ENCODE data around the gene TMEM238. TPM values are rescaled to one million over a fixed set of nuclear protein-coding genes. Genes with fewer than 3 reads are reported as not detected.

Gene TMEM238
- total and polyA plus RNA-seq, 2 donors (not counting 3 experiments of a cell fraction or from before 2014, with no cell fraction given), result 0.18 to 0.35 TPM

DNA sequence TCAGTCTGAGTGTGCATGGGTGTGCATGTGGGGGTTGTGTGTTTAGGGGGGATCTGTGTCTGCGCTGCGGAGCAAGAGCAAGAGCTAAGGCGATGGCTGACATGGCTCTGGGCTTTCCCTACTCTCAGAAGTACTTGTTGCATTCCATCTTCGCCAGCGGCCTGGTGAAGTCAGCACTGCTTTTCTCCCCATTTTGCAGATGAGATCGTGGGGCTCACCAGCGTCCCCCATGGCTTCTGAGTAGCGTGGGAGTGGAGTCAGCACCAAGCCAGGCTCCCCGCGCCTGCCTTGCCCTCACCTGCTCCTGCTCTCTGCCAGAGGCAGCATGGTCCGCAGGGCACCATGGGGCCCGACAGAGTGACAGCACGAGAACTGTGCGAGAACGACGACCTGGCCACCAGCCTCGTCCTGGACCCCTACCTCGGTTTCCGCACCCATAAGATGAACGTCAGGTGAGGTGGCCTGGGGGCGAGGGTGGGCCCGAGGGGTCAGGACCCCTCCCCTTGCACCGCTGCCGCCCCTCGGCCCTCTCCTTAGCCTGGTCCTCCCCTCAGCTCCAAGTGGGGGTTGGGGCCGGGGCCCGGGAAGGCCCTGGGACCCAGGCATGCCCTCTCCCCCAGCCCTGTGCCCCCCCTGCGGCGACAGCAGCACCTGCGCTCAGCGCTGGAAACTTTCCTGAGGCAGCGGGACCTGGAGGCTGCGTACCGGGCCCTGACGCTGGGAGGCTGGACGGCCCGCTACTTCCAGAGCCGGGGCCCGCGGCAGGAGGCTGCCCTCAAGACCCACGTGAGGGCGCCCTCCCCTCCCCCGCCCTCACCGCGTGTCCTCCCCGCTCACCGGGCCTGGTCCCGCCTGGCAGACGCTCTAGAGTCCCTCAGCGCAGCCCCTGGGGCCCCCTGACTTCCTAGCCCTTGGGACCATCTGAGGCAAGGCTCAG is 42.2 kb downstream of the TMEM238 start:
- BruUV-seq (replicated peaks), result no TSS peak
- peaks cover 0 to 7% of the 10 kb centered on the region in 2 experiments for H3K36me3 ChIP-seq (ENCODE audit: control insufficient read depth in 2 of 2, extremely low read depth in 1 of 2, insufficient read depth in 2 of 2, low read length in 2 of 2)
- H3K9me1 ChIP-seq (replicated peaks; ENCODE audit: control insufficient read depth, extremely low read depth, insufficient read depth, low read length), result no peaks in the 10 kb centered on the region
- DNase-seq (ENCODE audit: low read depth, low spot score) (no peak), FAIRE-seq (no peak)
- peaks cover 10% of the 10 kb centered on the region for H3K4me1 ChIP-seq (ENCODE audit: control insufficient read depth, extremely low read depth, insufficient read depth, low read length)
- no peaks in the 10 kb centered on the region for H4K20me1 ChIP-seq (replicated peaks; ENCODE audit: control insufficient read depth, extremely low read depth, insufficient read depth, low read length)
- H3K4me3 ChIP-seq (replicated peaks in 1 of 3; ENCODE audit: insufficient read depth in 1 of 3, low read depth in 1 of 3, low read length in 3 of 3), result no peak overlapping the region
- H3K9me3 ChIP-seq (replicated peaks; ENCODE audit: control insufficient read depth, insufficient read depth, low read length), result no peaks in the 10 kb centered on the region
- peaks cover 0 to under 1% of the 10 kb centered on the region in 2 experiments for H3K27me3 ChIP-seq (ENCODE audit: control insufficient read depth in 2 of 2, insufficient read depth in 2 of 2, low read length in 2 of 2)
- H3K27ac ChIP-seq (ENCODE audit: insufficient read depth, low read depth, low read length), result no peak overlapping the region
- intact Hi-C loops (cut with micrococcal nuclease) (no loop called here), dilution Hi-C loops (cut with MboI; ENCODE audit: extremely low pct_ligation_motif_present, low sequenced_read_pairs) (no loop called here)
- ChIA-PET CTCF (interaction anchor here (1.0 to 1.4 kb wide), 2 partner anchors 41 kb away, joined by 3 to 6 read pairs; no protein-coding TSS in a partner anchor), POLR2A (no interaction called here)
- TF ChIP-seq JUN (IDR thresholded peaks at IDR 0.05; ENCODE audit: borderline replicate concordance, insufficient read depth, insufficient read length, low read depth) (no peak), POLR2A (IDR thresholded peaks at IDR 0.05; ENCODE audit: low read depth, low read length) (no peak), POLR2AphosphoS5 (IDR thresholded peaks at IDR 0.05; ENCODE audit: insufficient read depth, low read depth, low read length) (no peak), EZH2 (IDR thresholded peaks at IDR 0.05; ENCODE audit: borderline replicate concordance, low read depth, low read length, severe bottlenecking) (no peak), GATA2 (IDR thresholded peaks at IDR 0.05; ENCODE audit: insufficient read depth, insufficient read length, low read depth, low read length) (no peak), FOS (IDR thresholded peaks at IDR 0.05; ENCODE audit: borderline replicate concordance, insufficient read depth, low read length) (no peak), MYC (IDR thresholded peaks at IDR 0.05; ENCODE audit: low read depth, low read length) (no peak)
- TF ChIP-seq, protein P1, sequence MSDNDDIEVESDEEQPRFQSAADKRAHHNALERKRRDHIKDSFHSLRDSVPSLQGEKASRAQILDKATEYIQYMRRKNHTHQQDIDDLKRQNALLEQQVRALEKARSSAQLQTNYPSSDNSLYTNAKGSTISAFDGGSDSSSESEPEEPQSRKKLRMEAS (IDR thresholded peaks at IDR 0.05; ENCODE audit: insufficient read depth, insufficient read length), result no peak
- TF ChIP-seq, protein P2, sequence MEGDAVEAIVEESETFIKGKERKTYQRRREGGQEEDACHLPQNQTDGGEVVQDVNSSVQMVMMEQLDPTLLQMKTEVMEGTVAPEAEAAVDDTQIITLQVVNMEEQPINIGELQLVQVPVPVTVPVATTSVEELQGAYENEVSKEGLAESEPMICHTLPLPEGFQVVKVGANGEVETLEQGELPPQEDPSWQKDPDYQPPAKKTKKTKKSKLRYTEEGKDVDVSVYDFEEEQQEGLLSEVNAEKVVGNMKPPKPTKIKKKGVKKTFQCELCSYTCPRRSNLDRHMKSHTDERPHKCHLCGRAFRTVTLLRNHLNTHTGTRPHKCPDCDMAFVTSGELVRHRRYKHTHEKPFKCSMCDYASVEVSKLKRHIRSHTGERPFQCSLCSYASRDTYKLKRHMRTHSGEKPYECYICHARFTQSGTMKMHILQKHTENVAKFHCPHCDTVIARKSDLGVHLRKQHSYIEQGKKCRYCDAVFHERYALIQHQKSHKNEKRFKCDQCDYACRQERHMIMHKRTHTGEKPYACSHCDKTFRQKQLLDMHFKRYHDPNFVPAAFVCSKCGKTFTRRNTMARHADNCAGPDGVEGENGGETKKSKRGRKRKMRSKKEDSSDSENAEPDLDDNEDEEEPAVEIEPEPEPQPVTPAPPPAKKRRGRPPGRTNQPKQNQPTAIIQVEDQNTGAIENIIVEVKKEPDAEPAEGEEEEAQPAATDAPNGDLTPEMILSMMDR (IDR thresholded peaks at IDR 0.05; ENCODE audit: extremely low read depth in 1 of 2, insufficient read depth in 1 of 2, low read depth in 1 of 2, low read length in 2 of 2), result no peak
- H3K9ac ChIP-seq (replicated peaks; ENCODE audit: extremely low read depth, insufficient read depth, low read length), result no peak overlapping the region
- no peaks in the 10 kb centered on the region for H3K79me2 ChIP-seq (ENCODE audit: control insufficient read depth, insufficient read depth, low read length)
- no peak overlapping the region for H3K4me2 ChIP-seq (ENCODE audit: insufficient read depth, low read length)
- H2AFZ ChIP-seq (ENCODE audit: low read depth, low read length), result no peak overlapping the region
